NCI-H2029 treated with DMSO at 0.1 percent for 48 hours (cell line): ENCODE measurements around the gene TES.
A peak's percentile ranks its signal among the peaks of the same experiment; 100 is the strongest.

Experiments
- DNase-seq: peaks from one replicate; lab custom pipeline; 2025; lab: John Stamatoyannopoulos, UW

TES gene

DNA sequence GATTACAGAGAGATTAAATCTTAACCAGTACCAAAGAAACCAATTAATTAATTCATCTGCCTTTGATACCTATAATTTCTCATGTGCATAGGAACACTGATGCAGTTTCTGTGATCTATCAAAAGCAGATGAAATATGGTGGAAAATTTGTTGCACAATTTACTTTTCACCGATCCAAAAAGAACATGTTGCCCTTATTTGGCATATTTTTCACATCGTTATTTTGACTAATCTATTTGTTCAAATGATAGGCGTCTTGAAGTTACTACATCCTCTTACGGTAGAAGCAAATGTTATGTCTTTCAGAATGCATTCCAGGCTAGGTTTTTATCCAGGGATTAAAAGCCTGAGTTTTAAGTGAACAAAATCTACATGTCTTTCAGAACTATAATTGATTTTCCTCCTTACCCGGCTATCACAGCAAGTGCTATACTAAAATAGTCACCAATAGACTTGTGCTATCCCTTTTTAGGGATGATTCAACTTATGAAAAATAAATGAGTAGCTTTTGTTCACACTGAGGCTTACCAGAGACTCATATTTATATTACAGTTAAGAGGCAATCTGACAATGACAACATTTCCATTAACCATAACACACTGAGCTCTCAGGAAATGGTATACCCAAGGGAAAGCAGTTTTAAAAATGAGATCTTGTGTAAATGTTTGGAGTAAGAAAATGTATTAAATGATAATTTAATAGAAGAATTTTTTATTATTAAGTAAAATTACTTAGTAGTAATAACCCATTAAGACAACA lies 16.8 kb upstream of the TES start:
- DNase-seq: no peak

DNA sequence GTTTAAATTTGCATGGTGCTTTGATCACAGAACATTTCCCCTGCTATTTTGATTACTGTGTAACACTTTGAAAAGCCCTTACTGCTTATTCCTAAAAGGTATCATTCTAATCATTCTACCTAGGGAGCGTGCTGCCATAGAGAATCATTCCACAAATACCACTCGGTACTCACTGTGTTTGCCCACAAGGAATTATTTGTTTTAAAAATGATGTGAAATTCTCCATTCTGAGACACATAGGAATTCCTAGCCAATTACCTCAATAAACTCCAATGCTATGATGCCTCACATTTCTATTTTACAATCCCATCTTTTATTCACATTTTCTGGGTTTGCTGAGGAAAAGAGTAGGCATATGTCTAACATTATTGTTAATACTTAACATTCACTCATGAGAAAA lies 16.2 kb upstream of the TES start:
- DNase-seq: no peak

- no peak for DNase-seq
These were observed 14.9 kb upstream of the TES start for GRCh38 chr7:116195451-116195850.

- DNase-seq: no peak
These were observed 13.4 kb upstream of the TES start for GRCh38 chr7:116196947-116197346.

DNA sequence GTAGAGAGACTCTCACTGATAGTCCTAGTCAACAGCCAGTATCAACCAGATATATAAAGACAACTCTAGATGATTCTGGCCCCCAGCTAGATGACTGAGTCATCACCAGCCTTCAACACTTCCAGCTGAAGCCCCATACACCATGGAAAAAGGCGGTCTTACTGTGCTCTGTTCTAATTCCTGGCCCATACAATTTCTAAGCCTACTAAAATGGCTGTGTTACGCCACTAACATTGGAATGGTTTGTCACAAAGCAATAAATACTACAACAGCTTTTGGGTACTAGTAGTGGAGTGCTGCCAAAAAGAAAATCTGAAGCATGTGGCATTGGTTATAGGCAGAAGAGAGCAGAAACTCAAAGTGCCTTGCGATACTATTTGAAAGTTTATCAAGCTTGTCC lies 13.0 kb upstream of the TES start:
- DNase-seq: no peak

GRCh38 chr7:116198748-116199410 lies 11.5 kb upstream of the TES start:
- no peak for DNase-seq

GRCh38 chr7:116200963-116201362 lies 9.4 kb upstream of the TES start:
- peak; percentile 1 for DNase-seq

DNA sequence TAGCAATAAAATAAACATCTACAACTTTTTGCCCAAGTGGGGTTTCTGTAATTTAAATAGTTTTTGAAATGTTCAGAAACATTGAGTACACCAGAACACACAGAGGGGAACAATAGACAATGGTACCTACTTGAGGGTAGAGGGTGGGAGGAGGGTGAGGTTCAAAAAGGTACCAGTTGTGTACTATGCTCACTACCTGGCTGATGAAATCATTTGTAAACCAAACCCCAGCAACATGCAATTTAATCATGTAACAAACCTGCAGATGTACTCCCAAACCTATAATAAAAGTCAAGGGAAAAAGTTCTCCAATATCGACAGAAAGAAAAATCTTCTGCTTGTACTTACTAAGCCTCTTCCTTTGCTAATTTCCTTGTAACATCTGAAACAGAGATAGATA lies 4.2 kb upstream of the TES start:
- DNase-seq: no peak

GRCh38 chr7:116208919-116209318 lies 1.4 kb upstream of the TES start:
- DNase-seq: no peak

DNA sequence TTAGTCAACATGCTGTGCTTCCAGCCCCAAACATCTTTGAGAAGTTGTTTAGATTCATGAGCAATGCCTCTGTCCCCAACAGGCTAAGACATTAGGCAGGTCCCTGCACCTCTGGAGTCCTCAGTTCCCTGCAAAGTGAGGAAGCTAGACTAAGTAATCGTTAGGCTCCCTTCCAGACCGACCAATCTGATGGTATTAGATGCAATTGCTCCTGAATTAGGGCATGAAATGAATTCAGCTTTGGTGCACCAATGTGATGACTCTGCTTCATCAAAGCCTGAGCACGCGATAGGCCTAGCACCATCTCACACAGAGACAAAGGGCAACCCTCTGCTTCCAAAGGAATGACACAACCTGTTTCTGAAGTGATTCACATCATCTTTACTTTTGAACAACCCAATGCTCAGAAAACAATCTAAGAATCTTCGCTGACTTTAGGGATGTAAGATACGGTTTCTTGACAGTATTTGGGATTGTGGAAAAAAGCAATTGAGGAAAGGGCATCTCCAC lies 723 bp upstream of the TES start:
- DNase-seq: no peak

GRCh38 chr7:116211006-116211912 lies 920 bp downstream of the TES start:
- DNase-seq: peak; percentile 16

GRCh38 chr7:116211913-116212596 lies 1.7 kb downstream of the TES start:
- no peak for DNase-seq

- DNase-seq: no peak
These were observed 2.5 kb downstream of the TES start for GRCh38 chr7:116212869-116213268.

DNA sequence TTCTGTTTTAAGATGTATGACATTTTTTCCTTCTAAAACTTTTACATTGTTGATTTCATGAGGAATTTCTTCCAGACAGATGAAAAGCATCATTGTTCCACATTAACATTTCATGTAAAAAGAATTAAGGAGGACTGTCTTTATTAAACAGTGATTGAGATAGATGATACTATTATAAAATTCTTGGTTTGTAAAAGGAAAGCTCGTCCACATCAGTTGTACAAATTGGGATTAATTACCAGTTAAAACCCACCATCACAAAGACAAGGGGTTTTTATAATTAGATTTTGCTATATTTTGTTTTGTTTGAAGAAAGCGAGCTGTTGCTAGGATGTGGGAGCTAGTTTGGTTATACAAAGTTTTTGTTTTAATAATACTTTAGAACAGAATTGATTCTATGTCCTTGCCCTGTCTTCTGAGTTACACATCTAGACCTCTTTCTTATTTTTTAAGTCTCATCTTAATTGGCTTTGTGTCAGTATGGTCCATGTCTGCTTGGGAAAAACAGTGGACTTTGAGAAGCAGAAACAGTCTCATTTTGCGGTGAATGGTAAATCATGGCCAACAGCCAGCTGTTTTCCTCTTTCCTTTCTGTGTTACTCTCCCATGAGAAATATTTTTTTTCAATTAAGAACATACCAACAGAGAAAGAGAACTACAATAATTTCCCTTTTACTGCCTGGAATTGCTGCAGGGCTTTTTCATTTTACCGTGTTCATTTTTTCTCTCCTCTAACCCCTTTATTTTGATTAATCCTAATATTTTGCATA lies 3.2 kb downstream of the TES start:
- no peak for DNase-seq

DNA sequence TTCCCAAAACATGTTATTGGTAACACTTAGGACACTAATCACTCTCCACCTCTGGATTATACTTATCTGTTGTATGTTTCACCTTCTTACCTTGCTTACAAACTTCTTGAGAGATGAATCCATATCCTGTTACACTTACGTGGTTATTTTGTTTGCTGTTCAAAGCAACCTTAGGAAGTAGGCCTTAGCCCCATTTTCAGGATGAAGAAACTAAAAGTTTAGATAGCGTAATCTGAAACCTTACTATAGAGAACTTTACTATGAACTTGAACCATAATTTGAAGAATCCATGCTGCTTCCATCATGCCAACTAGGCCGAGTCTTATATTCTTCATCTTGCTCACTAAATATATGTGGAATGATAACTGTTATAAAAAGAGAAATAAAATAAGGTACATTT lies 4.6 kb downstream of the TES start:
- DNase-seq: no peak

GRCh38 chr7:116215551-116215950 lies 5.2 kb downstream of the TES start:
- no peak for DNase-seq

- DNase-seq: no peak
These were observed 6.7 kb downstream of the TES start for GRCh38 chr7:116216956-116217571.

DNA sequence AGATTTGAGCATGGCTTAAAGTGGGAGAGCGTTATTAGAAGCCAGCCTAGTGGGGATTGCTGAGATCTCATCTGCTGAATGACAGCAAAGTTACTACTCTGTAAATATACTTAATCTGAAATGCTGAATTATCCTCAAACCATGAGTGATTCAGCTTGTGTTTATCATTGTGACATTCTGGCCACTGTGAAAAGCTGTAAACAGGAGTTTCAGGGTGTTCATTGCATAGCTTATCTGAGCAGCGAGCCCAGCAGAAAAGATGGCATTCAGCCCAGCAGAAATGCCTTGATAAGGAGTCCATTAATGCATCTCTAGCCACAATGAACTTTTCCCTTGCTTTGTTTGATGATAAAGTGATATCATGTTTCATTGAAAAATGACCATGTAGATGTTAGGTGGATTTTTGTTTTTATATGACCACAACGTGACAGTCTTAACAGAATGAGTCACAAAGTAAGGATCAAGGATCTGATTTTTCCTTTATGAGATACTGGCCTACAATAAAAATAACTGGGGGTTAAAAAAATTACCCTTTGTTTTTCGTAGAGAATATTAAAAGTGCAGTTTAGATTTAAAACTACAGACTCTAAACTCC lies 7.8 kb downstream of the TES start:
- DNase-seq: no peak

- no peak for DNase-seq
These were observed 8.4 kb downstream of the TES start for GRCh38 chr7:116218747-116219146.

DNA sequence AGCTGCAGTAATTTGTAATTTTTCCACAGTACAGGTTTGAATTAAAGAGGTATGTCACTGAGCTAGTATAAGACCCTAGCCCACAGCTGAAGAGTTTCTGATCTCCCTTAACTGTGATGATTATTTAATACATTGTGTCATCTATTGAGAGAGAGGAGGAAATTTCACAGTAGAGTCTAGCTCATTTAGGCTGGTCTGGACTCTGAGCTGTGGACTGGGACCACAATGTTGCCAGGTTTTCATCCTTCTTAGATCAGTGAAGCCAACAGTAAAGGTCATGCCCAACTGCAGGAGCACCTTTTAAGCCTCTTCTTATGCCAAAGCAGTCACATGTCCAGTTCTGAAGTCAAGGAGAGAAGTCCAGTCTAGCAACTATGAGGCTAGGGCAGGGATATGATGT lies 8.9 kb downstream of the TES start:
- DNase-seq: no peak
